HL-60 (cell line): ENCODE data around the gene LRRC8C.

Experiments used
- DNase-seq, 2 experiments: peaks; one replicate each; pipeline ENCODE4 v3.0.0-alpha.2; 2010 to 2020; ENCODE audit warnings: low read depth in 1 of 2, low spot score in 1 of 2
- H3K27ac ChIP-seq: fragments of 250-450 bp; sonication (Bioruptor Pico); replicated peaks from 2 replicates; pipeline ENCODE4 v1.5.1; 2020; ENCODE audit warnings: mild to moderate bottlenecking, moderate library complexity
- H3K27me3 ChIP-seq: fragments of 250-450 bp; sonication (Bioruptor Pico); 2 replicates; pipeline ENCODE4 v1.5.1; 2021; ENCODE audit warnings: mild to moderate bottlenecking, moderate library complexity; ENCODE audit not compliant: insufficient read depth, poor library complexity, severe bottlenecking
- H3K4me3 ChIP-seq: replicated peaks from 2 replicates; pipeline ENCODE4 v1.5.1; 2011; ENCODE audit warnings: mild to moderate bottlenecking, control low read depth, low read length; ENCODE audit not compliant: insufficient read depth
- CTCF ChIP-seq: IDR thresholded peaks from one replicate; pipeline ENCODE4 v1.5.1; 2011; ENCODE audit warnings: low read length, control low read depth, inconsistent platforms; ENCODE audit not compliant: insufficient read depth
- GABPA ChIP-seq: IDR thresholded peaks from 2 replicates; pipeline ENCODE4 v1.6.1; 2012; ENCODE audit warnings: low read depth
- POLR2AphosphoS5 ChIP-seq: IDR thresholded peaks from 2 replicates; pipeline ENCODE4 v1.6.1; 2012; ENCODE audit warnings: low read depth
- REST ChIP-seq: IDR thresholded peaks from 2 replicates; pipeline ENCODE4 v1.6.1; 2012; ENCODE audit warnings: low read depth; ENCODE audit not compliant: insufficient replicate concordance
- SPI1 ChIP-seq: IDR thresholded peaks from 2 replicates; pipeline ENCODE4 v1.6.1; 2012; ENCODE audit warnings: low read depth, mild to moderate bottlenecking, borderline replicate concordance

Gene LRRC8C

GRCh38 chr1:89673251-89673650 lies 40.3 kb downstream of the LRRC8C start:
- Histone ChIP-seq H3K4me3 (no peak overlapping the region), H3K27ac (no peak overlapping the region), H3K27me3 (no peaks in the 10 kb centered on the region)
- peak in 1 of 2 experiments; percentile 25 for DNase-seq
- TF ChIP-seq CTCF, result no peak
- no peak for TF ChIP-seq GABPA
- no peak for TF ChIP-seq POLR2AphosphoS5
- TF ChIP-seq REST, result no peak
- no peak for TF ChIP-seq SPI1

- no peak for TF ChIP-seq SPI1
- TF ChIP-seq POLR2AphosphoS5, result no peak
- no peak for TF ChIP-seq REST
- no peak for TF ChIP-seq CTCF
- no peak for TF ChIP-seq GABPA
- Histone ChIP-seq H3K4me3 (no peak overlapping the region), H3K27ac (no peak overlapping the region), H3K27me3 (no peaks in the 10 kb centered on the region)
- DNase-seq, result no peak
These were observed 42.8 kb downstream of the LRRC8C start for GRCh38 chr1:89675677-89676076.

GRCh38 chr1:89681045-89681729 lies 48.3 kb downstream of the LRRC8C start:
- peak in 1 of 2 experiments; percentile 30 for DNase-seq
- H3K27me3 ChIP-seq, result no peaks in the 10 kb centered on the region
- TF ChIP-seq REST (no peak), GABPA (no peak), POLR2AphosphoS5 (no peak), SPI1 (no peak), CTCF (no peak)
- no peak overlapping the region for H3K4me3 ChIP-seq
- H3K27ac ChIP-seq, result no peak overlapping the region
